KMS-11 (cell line): ENCODE results near the gene AOAH.

ENCODE experiments used
- H2AFZ ChIP-seq: fragments of 200-600 bp; sonication (generic); 2 replicates; pipeline ENCODE4 v1.6.1; 2016; ENCODE audit warnings: antibody characterized with exemption, mixed run types, low read depth
- H3K27ac ChIP-seq: fragments of 200-600 bp; sonication (generic); 2 replicates; pipeline ENCODE4 v1.6.1; 2016; ENCODE audit warnings: mild to moderate bottlenecking, mixed run types
- H3K27me3 ChIP-seq: fragments of 200-600 bp; sonication (generic); 2 replicates; pipeline ENCODE4 v1.6.1; 2017; ENCODE audit warnings: mild to moderate bottlenecking, low read depth, mixed run types, moderate library complexity; ENCODE audit not compliant: insufficient read depth
- H3K36me3 ChIP-seq: fragments of 200-600 bp; sonication (generic); 2 replicates; pipeline ENCODE4 v1.6.1; 2017; ENCODE audit warnings: mild to moderate bottlenecking, mixed run types; ENCODE audit not compliant: insufficient read depth
- H3K4me1 ChIP-seq: fragments of 200-600 bp; sonication (generic); 2 replicates; pipeline ENCODE4 v1.6.1; 2016; ENCODE audit warnings: mild to moderate bottlenecking, low read depth, mixed run types; ENCODE audit not compliant: poor library complexity, severe bottlenecking
- H3K4me2 ChIP-seq: fragments of 200-600 bp; sonication (generic); 2 replicates; pipeline ENCODE4 v1.7.0; 2016; ENCODE audit warnings: mild to moderate bottlenecking, mixed run types
- H3K4me3 ChIP-seq: fragments of 200-600 bp; sonication (generic); IDR thresholded peaks from 2 replicates; pipeline ENCODE4 v1.6.1; 2017; ENCODE audit warnings: low read depth, low read length, mixed read lengths; ENCODE audit not compliant: insufficient read depth
- H3K79me2 ChIP-seq: fragments of 200-600 bp; sonication (generic); 2 replicates; pipeline ENCODE4 v1.6.1; 2016; ENCODE audit warnings: low read depth, mixed run types; ENCODE audit not compliant: insufficient read depth
- H3K9ac ChIP-seq: fragments of 200-600 bp; sonication (generic); 2 replicates; pipeline ENCODE4 v1.6.1; 2016; ENCODE audit warnings: mild to moderate bottlenecking, mixed run types
- H4K20me1 ChIP-seq: fragments of 200-600 bp; sonication (generic); 2 replicates; pipeline ENCODE4 v1.6.1; 2016; ENCODE audit warnings: mild to moderate bottlenecking, mixed run types; ENCODE audit not compliant: insufficient read depth
- TF ChIP-seq, protein P1 (sequence below): fragments of 200-600 bp; sonication (generic); conservative IDR thresholded peaks from 2 replicates; pipeline ENCODE4 v1.6.1; 2017; ENCODE audit warnings: low read depth, mild to moderate bottlenecking, antibody characterized with exemption, low read length, moderate library complexity, mixed read lengths

AOAH gene

DNA sequence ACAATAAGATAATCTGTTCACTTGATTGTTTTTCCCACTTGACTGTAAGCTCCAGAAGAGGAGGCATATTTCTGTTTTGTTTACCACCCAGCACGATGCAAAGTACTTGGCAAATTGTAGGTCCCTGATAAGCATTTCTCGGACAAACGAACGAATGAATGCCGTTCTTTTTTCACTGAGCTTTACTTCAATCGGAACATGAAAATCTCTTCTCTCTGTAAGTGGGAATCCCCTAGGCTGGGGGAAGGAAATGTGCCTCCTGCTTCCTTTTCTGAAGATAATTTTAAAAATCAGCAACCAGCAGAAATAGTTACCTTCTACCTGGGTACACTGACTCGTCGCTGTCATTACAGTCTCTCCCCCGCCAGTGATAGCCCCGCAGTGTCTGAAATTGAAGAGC, 102.9 kb downstream of the AOAH start:
- Histone ChIP-seq H4K20me1 (no peaks in the 10 kb centered on the region), H3K36me3 (no peaks in the 10 kb centered on the region), H3K9ac (no peak overlapping the region), H3K4me1 (no peaks in the 10 kb centered on the region), H3K27ac (no peak overlapping the region), H3K4me3 (no peak overlapping the region), H3K79me2 (no peaks in the 10 kb centered on the region), H2AFZ (no peak overlapping the region), H3K4me2 (no peak overlapping the region), H3K27me3 (no peaks in the 10 kb centered on the region)
- TF ChIP-seq, protein P1, sequence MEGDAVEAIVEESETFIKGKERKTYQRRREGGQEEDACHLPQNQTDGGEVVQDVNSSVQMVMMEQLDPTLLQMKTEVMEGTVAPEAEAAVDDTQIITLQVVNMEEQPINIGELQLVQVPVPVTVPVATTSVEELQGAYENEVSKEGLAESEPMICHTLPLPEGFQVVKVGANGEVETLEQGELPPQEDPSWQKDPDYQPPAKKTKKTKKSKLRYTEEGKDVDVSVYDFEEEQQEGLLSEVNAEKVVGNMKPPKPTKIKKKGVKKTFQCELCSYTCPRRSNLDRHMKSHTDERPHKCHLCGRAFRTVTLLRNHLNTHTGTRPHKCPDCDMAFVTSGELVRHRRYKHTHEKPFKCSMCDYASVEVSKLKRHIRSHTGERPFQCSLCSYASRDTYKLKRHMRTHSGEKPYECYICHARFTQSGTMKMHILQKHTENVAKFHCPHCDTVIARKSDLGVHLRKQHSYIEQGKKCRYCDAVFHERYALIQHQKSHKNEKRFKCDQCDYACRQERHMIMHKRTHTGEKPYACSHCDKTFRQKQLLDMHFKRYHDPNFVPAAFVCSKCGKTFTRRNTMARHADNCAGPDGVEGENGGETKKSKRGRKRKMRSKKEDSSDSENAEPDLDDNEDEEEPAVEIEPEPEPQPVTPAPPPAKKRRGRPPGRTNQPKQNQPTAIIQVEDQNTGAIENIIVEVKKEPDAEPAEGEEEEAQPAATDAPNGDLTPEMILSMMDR = no peak

DNA sequence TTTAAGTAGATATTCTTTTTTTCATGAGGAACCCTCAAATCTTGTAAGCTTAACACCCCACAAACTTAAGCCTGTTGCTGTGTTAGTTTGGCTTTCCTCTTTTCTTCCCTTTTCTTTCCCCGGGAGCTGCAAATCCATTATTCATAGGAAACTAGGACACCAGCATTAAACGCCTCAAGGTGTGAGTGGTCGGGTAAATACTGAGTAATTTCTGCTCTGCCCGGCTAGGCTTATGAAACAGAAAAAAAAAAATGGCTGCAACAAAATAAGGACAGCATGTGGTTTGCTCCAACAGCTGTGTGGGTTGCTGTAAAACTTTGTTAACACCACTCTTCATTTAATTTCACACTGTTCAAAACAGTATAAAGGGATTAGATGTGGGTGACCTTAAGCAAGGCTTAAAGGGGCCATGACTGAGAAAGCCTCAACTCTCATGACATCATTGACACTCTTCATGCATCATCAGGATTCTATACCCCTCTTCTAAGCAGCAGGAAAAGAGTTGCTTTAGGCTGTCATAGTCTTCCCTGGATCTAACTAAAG, 104.1 kb downstream of the AOAH start:
- Histone ChIP-seq H2AFZ (no peak overlapping the region), H3K4me2 (no peak overlapping the region), H3K4me1 (no peaks in the 10 kb centered on the region), H3K27ac (no peak overlapping the region), H3K9ac (no peak overlapping the region), H3K79me2 (no peaks in the 10 kb centered on the region), H4K20me1 (no peaks in the 10 kb centered on the region), H3K27me3 (no peaks in the 10 kb centered on the region), H3K36me3 (no peaks in the 10 kb centered on the region), H3K4me3 (no peak overlapping the region)
- TF ChIP-seq, protein P1 = no peak

DNA sequence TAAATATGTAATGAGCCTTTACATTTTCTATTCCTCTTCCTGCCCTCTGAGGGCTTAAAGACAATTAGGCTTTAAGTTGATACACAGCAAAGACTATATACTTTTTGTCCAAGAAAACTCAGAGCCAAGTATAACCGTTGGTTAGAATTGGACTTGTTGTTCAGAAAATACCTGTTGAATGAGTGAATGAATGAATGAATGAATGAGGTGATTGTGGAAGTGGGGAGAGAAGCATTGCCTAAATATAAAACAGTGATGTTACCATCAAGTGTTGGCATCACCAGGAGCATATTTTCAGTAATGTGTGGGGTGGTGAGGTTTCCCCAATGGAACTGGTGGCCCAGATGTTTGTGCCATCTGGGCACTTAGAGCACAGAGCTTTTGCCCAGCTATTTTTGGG, 106.9 kb downstream of the AOAH start:
- no peaks in the 10 kb centered on the region for H3K79me2 ChIP-seq

DNA sequence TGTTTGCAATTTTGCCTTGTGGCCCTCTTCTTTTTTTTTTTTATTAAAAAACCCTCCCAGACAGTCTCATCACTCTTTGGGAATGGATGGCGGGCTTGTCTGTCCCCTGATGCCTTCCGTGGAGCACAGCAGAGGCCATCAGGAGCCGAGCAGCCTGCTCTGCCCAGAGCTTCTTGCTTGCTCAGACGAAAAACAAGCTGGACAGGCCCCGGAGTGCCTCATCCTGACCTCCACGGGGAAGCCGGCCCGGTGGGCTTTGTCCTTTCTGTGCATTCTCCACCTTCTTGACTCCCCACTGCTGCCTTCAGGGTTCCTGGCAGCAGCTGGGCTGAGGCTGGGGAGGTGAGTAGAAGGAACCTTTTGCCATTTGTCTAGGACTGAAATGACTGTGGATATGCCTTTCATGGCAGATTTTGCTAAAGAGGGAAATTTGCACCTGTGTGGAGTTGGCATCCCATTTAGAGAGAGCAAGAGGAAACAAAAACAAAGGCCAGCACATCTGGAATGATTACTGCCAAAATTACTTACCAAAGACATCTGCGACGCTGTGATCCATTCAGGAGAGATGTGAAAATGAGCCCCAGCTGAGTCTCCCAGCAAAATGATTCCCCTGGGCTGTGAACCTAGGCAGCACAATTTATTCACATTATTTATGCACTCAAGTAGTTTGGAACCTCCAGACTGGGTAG, 108.3 kb downstream of the AOAH start:
- no peak overlapping the region for H3K27ac ChIP-seq
- no peaks in the 10 kb centered on the region for H4K20me1 ChIP-seq
- no peak overlapping the region for H3K9ac ChIP-seq
- H3K4me2 ChIP-seq = no peak overlapping the region
- no peaks in the 10 kb centered on the region for H3K36me3 ChIP-seq
- TF ChIP-seq, protein P1 = no peak
- no peaks in the 10 kb centered on the region for H3K27me3 ChIP-seq
- H3K4me3 ChIP-seq = no peak overlapping the region
- H3K4me1 ChIP-seq = no peaks in the 10 kb centered on the region
- H2AFZ ChIP-seq = no peak overlapping the region
- H3K79me2 ChIP-seq = no peaks in the 10 kb centered on the region

More for the DNA sequence above, 106.9 kb downstream of the AOAH start:
- H3K4me2 ChIP-seq = no peak overlapping the region
- no peaks in the 10 kb centered on the region for H3K4me1 ChIP-seq
- no peak overlapping the region for H3K27ac ChIP-seq
- no peaks in the 10 kb centered on the region for H3K36me3 ChIP-seq
- H3K27me3 ChIP-seq = no peaks in the 10 kb centered on the region
- H4K20me1 ChIP-seq = no peaks in the 10 kb centered on the region
- H3K4me3 ChIP-seq = no peak overlapping the region
- no peak overlapping the region for H3K9ac ChIP-seq
- H2AFZ ChIP-seq = no peak overlapping the region
- TF ChIP-seq, protein P1 = no peak
